Sciatic nerve (tissue), 2 donors: ENCODE data around the gene PAFAH2. TPM values are rescaled to one million over a fixed set of nuclear protein-coding genes. Genes with fewer than 3 reads are reported as not detected.

Experiments used
- ATAC-seq: fragments of 200-7000 bp; cut with Tn5 transposase; one replicate; pipeline ENCODE4 v1.9.1; 2020; ENCODE audit warnings: mild to moderate bottlenecking, moderate library complexity
- DNase-seq: peaks from one replicate; pipeline ENCODE4 v3.0.0-alpha.2; 2020; ENCODE audit warnings: low spot score
- intact Hi-C: fragments of 100-400 bp; cut with DNase I; formaldehyde crosslinking; loops from one replicate; pipeline ENCODE4 v1.14.2; 2022
- total RNA-seq: library from RNA; stranded (reverse); fragmentation: NEBNext Ultra II Directional; extraction: Animal tissue kit (Norgen Biotek cat#: 25700); gene quantifications from one replicate; pipeline ENCODE4 v1.2.1, GENCODE V29; 2021
- donor health status: DM: no; HTN: no; CAD: no.
- donor health status: DM: no; HTN: no; CAD: no.

The PAFAH2 gene
- 11.5 TPM for total RNA-seq

- DNase-seq = peak; percentile 98
- intact Hi-C loops = loop anchor here (5.0 kb wide), 1 partner anchor 96 kb away; no protein-coding TSS in a partner anchor
- peak; percentile 99 for ATAC-seq
Measured at GRCh38 chr1:25997828-25998761, at the start of gene PAFAH2. Gene PAFAH2, minus strand, starts transcription at chr1:25998063. Its CDS starts 7,247 bp downstream, at chr1:25990816.

- DNase-seq (no peak), ATAC-seq (no peak)
- intact Hi-C loops = no loop called here
Measured at GRCh38 chr1:26047278-26047874, 49.5 kb upstream of the PAFAH2 start.

- ATAC-seq = no peak
- intact Hi-C loops = no loop called here
- DNase-seq = no peak
Measured at GRCh38 chr1:26046246-26047095, 48.6 kb upstream of the PAFAH2 start.

- DNase-seq (no peak), ATAC-seq (no peak)
- intact Hi-C loops = no loop called here
Measured at GRCh38 chr1:26045722-26046245, 47.9 kb upstream of the PAFAH2 start, which contains the start of gene SLC30A2. Gene SLC30A2, minus strand, starts transcription at chr1:26046118. Its CDS starts 222 bp downstream, at chr1:26045896.

- DNase-seq (no peak), ATAC-seq (no peak)
- intact Hi-C loops = no loop called here
Measured at GRCh38 chr1:26044971-26045721, 47.3 kb upstream of the PAFAH2 start.

- no peak for DNase-seq
- no peak for ATAC-seq
- intact Hi-C loops = no loop called here
Measured at GRCh38 chr1:26044414-26044813, 46.6 kb upstream of the PAFAH2 start.

- intact Hi-C loops = no loop called here
- no peak for DNase-seq
- no peak for ATAC-seq
Measured at GRCh38 chr1:26043765-26044164, 45.9 kb upstream of the PAFAH2 start.

GRCh38 chr1:26041978-26042377 lies 44.1 kb upstream of the PAFAH2 start:
- DNase-seq (no peak), ATAC-seq (no peak)
- intact Hi-C loops = no loop called here

- DNase-seq (no peak), ATAC-seq (no peak)
- intact Hi-C loops = no loop called here
Measured at GRCh38 chr1:26041401-26041800, 43.5 kb upstream of the PAFAH2 start.

GRCh38 chr1:26038904-26039303 lies 41.0 kb upstream of the PAFAH2 start:
- no peak for DNase-seq
- ATAC-seq = no peak
- intact Hi-C loops = loop anchor here (5.0 kb wide), 1 partner anchor 113 kb away; no protein-coding TSS in a partner anchor

GRCh38 chr1:26038477-26038876 lies 40.6 kb upstream of the PAFAH2 start:
- ATAC-seq (no peak), DNase-seq (no peak)
- intact Hi-C loops = loop anchor here (5.0 kb wide), 1 partner anchor 114 kb away; no protein-coding TSS in a partner anchor

- DNase-seq (no peak), ATAC-seq (no peak)
- intact Hi-C loops = loop anchor here (5.0 kb wide), 1 partner anchor 114 kb away; no protein-coding TSS in a partner anchor
Measured at GRCh38 chr1:26037904-26038303, 40.0 kb upstream of the PAFAH2 start.

- DNase-seq (no peak), ATAC-seq (no peak)
- intact Hi-C loops = loop anchor here (5.0 kb wide), 1 partner anchor 115 kb away; no protein-coding TSS in a partner anchor
Measured at GRCh38 chr1:26036756-26037281, 39.0 kb upstream of the PAFAH2 start.

- intact Hi-C loops = loop anchor here (5.0 kb wide), 1 partner anchor 116 kb away; no protein-coding TSS in a partner anchor
- ATAC-seq (peak; percentile 96), DNase-seq (peak; percentile 92)
Measured at GRCh38 chr1:26035959-26036755, 38.3 kb upstream of the PAFAH2 start.

- DNase-seq = peak; percentile 96
- intact Hi-C loops = loop anchor here (5.0 kb wide), 1 partner anchor 117 kb away; no protein-coding TSS in a partner anchor
- peak; percentile 97 for ATAC-seq
Measured at GRCh38 chr1:26035203-26035958, 37.5 kb upstream of the PAFAH2 start.
